ENCODE results near the gene FADS3. TPM values are rescaled to one million over a fixed set of nuclear protein-coding genes. Genes with fewer than 3 reads are reported as not detected.

FADS3 gene
- total and polyA plus RNA-seq, 2 of the 13 experiments (the other 11 are each of a cell fraction or from before 2014, with no cell fraction given): 13.4 to 23.2 TPM

- TF ChIP-seq HNF1A (IDR thresholded peaks at IDR 0.05; ENCODE audit: low read depth) (no peak), HNF1A (CRISPR knock-in tag; IDR thresholded peaks at IDR 0.05; ENCODE audit: borderline replicate concordance) (no peak), RXRA (CRISPR knock-in tag; IDR thresholded peaks at IDR 0.05) (no peak), SALL1 (CRISPR knock-in tag; IDR thresholded peaks at IDR 0.05) (peak; percentile 12; the same call in 1 of the 2 replicates)
Observed at GRCh38 chr11:61930933-61931332, 39.6 kb upstream of the FADS3 start (continued).

- Histone ChIP-seq H3K27me3 (ENCODE audit: control insufficient read depth in 1 of 2, insufficient read depth in 2 of 2, low read length in 2 of 2) (no peaks in the 10 kb centered on the region), H3K9me3 (ENCODE audit: low read length) (no peaks in the 10 kb centered on the region), H3K79me2 (ENCODE audit: insufficient read depth, low read length) (no peaks in the 10 kb centered on the region), H3K4me1 (ENCODE audit: insufficient read depth, low read length) (peaks cover 26% of the 10 kb centered on the region), H3K9ac (ENCODE audit: insufficient read depth, low read depth, low read length) (no peak overlapping the region), H2AFZ (ENCODE audit: low read length) (no peak overlapping the region), H4K20me1 (ENCODE audit: insufficient read depth, low read length) (no peaks in the 10 kb centered on the region), H3K4me3 (replicated peaks in 1 of 3; ENCODE audit: insufficient read depth in 1 of 3, low read depth in 2 of 3, low read length in 3 of 3) (no peak overlapping the region), H3K4me2 (ENCODE audit: low read depth, low read length) (no peak overlapping the region), H3K27ac (ENCODE audit: extremely low read length, insufficient read depth, low read length) (no peak overlapping the region), H3K36me3 (replicated peaks in 1 of 2; ENCODE audit: control insufficient read depth in 1 of 2, insufficient read depth in 2 of 2, low read length in 2 of 2) (no peaks in the 10 kb centered on the region)
- DNase-seq (ENCODE audit: low spot score) (no peak), FAIRE-seq (no peak), ATAC-seq (no peak)
- POLR2A ChIA-PET: interaction anchor here (1.5 to 1.6 kb wide), 2 partner anchors 22 to 24 kb away, joined by 3 to 4 read pairs; partner anchors contain the start of gene BEST1
- intact Hi-C loops (cut with micrococcal nuclease; ENCODE audit: unreplicated experiment): no loop called here
- CTCF ChIA-PET (ENCODE audit: low intra/inter-chr PET ratio, low total read pairs): no interaction called here
- in situ Hi-C loops (cut with HindIII; ENCODE audit: extremely low pct_ligation_motif_present, low pct_unique_long_range_greater_than_20kb): no loop called here
- BruUV-seq (replicated peaks): no TSS peak
- TF ChIP-seq ZBTB4 (CRISPR knock-in tag; IDR thresholded peaks at IDR 0.05; ENCODE audit: borderline replicate concordance) (no peak), CEBPB (IDR thresholded peaks at IDR 0.05; ENCODE audit: borderline replicate concordance, low read depth, low read length) (peak; percentile 23; the same call in 1 of the 2 replicates), PRMT3 (CRISPR knock-in tag; IDR thresholded peaks at IDR 0.05; ENCODE audit: borderline replicate concordance, low read depth) (no peak), CHD4 (IDR thresholded peaks at IDR 0.05; ENCODE audit: borderline replicate concordance, low read length) (no peak)
Observed at GRCh38 chr11:61928606-61929005, 37.3 kb upstream of the FADS3 start.
